GM21423 (cell line): ENCODE results near the gene ADRA2A.

ENCODE experiments used
- ATAC-seq: cut with Tn5 transposase; IDR thresholded peaks from one replicate; pipeline ENCODE4 v1.9.1; 2021; ENCODE audit warnings: mild to moderate bottlenecking, moderate library complexity; ENCODE audit not compliant: unreplicated experiment

Gene ADRA2A

DNA sequence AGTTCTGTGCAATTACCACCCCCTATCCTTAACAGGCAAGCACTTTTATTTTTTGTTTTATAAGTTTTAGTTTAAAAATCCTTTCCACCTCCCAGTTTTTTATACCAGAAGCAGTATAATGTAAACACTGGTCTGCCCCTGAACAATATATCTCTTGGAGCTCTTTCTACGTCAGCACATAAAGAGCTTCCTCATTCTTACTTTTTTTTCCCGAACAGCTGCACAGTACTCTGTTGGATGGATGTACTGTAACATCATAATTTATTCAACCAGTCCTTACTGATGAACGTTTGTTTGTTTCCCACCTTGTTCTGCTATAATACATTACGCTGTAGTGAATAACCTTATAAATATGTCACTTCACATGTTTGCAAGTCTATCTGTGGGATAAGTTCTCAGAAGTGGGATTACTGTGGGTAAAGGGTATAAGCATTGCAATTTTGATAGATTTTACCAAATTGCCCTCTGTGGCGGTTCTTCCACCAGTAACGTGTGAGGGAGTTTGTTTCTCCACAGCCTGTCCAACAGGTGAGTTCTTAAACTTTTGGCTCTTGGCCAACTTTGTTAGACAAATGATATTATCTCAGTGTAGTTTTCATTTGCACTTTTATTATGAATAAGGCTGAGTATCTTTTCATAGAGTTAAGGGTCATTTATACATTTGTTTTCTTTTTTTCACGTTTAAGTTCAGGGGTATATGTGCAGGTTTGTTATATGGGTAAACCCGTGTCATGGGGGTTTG lies 32.8 kb downstream of the ADRA2A start:
- no peak for ATAC-seq

DNA sequence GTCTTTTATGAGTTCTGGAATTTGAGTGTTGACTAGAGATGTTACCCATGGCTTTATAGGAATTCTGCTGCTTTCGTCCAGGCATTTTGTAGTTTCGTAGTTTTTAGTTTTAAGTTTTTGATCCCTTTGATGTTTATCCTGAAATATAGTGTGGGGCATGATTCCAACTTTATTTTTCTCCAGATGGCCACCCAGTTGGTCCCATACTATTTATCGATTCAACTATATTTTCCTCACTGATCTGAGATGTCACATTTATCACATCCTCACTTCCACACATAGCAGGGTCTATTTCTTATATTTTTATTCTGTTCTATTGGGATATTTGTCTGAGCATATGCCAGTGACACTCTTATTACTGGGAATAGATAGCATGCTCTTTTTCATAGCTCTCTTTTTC lies 33.9 kb downstream of the ADRA2A start:
- ATAC-seq = no peak

DNA sequence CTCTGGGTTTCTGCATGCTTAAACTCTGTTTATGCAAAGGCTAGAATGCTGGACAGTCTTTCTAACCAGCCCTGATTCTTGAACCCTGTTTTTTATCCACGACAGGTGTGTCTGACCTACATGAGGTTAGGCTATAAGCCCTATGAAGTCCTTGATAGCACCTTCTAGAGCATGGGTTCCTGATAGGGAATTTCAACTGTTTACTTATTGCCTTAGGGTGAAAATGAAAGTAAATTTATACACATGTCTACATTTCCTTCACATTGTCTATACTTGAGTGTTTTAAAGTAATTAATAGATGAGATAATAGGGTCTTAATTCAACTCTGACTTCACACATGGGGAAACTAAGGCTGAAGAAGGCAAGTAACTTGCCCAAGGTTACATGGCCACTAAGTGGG lies 35.5 kb downstream of the ADRA2A start:
- ATAC-seq = no peak

DNA sequence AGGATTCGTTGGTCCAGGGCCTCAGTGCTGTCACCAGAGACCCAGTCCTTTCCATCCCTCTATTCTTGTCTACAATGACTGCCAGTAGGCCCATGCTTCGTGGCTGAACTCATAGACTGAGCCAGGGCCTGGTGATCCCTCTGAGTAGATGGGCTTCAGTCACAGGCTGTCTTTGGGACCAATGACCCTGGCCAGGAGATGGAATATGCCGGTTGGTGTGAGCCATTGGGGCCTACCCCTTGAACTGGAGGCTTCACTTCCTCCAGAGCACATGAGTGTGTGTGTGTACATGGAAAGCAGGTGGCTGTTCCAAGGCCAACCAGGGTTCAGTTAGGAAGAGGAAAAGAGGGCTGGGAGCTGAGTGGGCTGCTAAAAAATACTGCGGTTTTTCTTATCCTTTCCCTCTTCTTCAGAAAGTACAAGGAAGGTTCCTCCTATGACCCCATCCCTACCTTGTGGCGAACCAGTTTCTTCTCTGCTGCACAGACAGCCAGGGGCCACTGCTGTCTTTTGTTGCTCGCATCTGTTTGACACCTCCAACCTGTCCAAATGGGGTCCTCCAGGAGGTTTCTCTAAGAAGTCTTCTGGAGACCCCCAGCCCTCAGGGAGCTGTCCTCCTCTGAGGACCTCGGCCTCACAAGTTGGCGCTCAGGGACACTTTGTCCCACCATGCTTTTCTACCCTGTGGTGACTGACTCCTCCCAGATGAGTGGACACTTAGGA lies 36.6 kb downstream of the ADRA2A start:
- no peak for ATAC-seq

DNA sequence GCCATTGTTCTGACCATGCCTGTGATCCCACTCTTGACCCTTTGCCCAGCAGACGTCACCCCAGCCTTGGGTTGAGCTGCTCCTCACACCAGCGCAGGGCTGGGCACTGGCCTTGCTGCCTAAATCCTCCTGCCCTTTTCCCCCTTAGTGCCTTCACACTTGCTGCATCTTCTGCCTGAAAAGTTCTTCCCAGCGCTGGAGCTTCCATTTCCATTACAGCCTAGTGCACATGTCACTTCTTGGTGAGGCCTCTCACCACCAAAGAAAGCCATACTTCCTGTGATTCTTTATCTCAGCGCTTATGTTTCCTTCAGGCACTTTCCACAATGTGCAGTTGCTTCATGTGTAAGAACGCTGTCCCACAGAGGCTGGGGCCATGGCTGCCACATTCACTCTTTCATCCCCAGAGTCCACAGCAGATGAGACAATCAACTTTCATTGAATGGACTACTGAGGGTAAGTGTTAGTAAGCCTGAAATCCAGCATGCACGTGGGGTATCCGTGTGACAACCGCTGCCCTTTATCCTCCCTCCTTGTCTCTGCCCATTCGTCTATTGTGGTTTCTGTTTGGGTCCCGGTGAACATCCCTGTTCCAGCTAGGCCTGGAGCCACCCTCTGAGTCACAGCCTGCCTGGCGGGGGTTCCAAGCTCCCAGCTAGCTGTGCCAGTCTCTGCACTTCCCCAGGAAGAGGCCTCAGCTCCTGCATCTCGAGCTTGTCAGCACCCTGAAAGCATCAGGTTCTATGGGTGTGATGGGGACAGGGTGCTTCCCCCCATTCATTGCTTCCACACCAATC lies 37.3 kb downstream of the ADRA2A start:
- ATAC-seq = no peak

DNA sequence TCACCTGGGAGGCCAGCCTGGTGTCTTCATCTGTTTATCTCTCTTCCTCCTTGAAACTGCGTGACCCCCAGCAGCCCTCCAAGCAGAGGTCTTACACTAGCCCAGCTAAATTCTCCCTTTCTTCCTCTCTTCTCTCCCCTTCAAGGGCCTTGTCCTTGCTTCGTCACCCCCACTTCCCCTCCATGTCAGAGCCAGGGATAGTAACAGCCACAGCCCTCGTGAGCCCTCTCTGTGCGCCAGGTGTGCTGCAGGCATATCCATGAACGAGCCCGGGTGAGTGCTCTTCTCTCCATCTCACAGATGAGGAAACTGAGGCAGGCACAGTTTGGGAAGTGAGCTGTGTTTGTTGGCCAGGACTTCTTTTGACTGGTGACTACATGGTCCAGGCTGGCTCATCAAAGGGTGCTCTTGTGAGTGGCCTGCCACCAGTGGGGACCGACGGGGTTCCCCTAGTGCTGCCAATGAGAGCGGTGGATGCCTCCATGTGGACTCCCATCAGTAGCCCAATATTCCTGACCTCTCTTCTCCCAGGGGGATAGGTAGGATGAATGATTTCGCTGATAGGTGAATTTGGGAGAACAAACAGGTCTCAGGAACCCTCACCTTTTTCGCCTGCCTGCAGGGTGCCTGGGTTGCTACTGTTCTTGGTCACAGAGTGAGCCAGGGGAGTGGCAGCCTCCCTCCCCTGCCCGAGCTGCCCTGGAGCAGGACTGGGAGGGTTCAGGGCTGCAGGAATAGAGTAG lies 38.1 kb downstream of the ADRA2A start:
- no peak for ATAC-seq

DNA sequence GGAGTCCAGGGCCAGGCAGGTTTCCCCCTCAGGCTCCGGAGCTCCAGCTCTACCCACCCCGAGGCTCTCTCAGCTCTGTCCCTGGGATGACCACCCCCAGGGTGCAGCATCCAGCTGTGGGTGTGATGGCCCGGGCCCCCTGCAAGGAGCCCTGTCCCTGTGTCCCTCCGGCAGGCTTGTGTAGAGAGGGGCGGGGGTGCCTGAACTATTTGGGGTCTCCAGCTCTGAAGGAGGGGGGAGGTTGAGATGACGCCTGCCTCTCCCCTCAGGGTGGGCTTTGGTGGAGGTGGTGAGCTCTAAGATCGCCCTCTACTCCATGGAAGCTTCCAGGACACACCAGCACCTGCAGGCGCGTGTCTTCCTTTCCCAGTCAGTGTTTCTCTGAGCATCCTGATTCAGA lies 39.4 kb downstream of the ADRA2A start:
- no peak for ATAC-seq

DNA sequence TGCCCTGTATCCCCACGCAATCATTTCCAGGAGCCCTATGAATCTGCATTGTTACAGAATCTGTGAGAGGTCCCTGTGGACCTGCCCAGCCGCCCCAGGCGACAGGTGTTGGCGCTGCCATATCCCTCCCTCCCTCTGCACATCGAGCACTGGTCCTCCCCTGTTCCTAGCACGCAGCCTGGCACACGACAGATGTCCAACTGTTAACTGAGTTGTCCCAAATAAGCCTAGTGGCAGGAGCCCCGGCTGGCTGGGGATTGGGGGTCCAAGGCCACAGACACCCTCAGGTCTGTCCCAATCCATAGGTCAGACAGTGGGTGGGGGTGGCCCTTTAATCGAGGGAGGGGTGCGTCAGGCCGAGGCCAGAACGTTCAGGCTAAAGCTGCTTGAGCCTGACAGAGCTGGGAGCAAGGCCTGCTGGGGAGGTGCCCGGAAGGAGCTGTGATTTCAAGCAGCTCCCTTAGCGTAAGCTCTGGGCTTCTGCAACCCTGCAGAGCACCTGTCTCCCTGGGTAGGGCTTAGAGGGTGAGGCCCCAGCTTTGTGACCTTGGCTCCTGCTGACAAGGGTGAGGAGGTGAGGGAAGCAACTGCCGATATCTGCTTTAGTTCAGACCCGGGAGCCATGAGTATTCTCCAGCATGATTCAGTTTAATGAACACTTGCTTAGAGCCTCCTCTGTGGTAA lies 40.1 kb downstream of the ADRA2A start:
- no peak for ATAC-seq

DNA sequence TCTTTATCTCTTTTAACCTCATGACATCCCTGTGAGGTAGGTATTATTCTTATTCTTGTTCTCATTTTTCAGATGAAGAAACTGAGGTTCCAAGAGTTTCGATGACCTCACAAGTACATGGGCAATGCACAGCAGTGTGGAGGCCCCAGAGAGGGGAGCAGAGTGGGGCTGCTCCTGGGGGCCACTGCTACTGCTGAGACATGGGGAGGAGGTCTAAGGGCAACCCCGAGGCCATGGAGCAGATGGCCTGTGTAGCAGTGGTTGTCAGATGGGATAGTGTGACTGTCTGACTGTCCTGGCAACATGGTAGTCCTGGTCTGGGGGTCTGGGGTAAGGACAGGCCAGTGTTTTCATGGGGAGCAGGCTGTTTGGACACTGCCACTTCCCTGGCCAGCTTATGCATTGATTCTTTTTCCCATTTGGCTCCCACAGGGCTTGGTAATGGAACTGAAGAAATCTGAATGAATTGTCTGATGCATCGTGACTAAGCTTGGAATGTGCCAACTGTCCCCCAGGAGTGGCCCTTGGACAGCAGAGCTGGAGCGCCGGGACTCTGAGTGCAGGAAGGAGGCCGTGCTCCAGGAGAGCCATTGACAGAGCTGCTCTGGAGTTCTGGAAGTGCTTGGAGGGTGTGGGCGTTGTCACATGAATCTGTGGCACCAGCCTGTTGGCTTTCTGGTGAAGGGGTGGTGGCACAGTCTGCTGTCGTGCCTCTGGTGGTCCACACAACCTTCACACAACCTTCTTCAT lies 40.9 kb downstream of the ADRA2A start:
- no peak for ATAC-seq

DNA sequence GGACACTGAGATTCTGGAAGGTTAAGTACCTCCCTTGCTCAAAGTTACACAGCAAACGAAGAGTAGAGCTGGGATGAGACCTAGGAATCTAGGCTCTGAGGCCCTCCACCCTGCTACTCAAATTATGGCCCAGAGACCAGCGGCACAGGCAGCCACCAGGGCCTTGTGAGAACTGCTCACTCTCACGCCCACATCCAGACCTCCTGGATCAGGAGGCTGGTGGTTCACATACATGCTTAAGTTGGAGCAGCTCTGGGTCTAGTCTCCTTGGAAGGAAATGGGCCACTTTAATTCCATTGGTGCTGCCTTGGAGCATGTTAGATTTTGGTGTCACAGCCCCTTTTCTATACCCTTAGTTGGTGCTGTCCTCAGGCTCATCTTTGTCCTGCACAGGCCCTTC lies 41.9 kb downstream of the ADRA2A start:
- no peak for ATAC-seq

DNA sequence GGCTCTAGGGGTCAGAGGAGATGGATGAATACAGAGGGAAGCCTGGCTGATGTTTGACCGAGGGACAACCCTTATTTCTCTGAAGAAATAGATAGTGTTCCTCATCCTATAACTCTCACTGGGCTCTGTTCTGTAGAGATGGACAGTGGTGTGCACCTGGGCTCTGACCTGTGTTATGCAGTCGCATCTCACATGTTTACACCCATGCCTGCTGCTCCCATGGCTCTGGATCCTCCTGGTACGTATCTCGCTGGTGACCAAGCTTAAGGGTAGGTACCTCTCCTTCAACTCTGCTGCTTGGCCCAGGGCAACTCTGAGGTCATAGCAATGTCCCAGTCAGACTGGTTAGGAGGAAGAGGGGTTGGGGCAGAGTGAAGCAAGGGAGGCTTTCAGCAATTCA lies 42.8 kb downstream of the ADRA2A start:
- ATAC-seq = no peak

DNA sequence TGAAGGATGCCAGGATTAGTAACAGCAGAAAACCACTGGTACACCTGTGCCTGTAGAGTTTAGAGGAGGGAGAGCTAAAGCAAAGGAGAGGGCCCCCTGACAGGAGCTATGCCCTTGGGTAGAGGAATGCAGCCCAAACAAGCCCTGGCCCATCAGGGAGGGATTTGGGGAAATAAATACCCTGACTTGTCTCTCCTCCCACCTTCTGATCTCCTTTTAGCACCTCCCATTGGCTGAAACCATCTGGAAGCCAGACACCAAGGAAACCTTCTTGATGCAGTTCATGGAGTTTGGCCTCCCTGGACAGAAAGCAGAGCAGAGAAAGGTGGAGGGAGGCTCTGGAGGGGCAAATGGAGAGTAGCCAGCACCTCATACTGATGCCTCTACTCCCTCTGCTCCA lies 45.3 kb downstream of the ADRA2A start:
- ATAC-seq = no peak

DNA sequence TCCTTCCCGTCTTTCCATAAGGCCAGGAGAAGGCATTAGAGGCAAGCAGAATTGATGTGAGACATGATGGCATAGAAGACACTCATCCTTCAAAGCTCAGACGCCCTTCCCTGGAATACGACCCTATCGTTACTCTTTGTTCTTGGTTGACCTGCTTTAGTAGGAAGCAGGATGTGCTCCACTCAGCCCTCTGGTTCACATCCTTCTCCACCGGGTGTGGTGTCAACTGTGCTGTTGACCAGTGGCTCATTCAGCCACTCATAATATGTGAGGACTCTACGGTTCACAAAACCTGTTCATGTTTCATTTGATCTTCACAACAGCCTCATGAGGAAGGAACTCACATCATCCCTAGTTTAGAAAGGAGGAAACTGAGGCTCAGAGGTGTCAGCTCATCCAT lies 47.1 kb downstream of the ADRA2A start:
- ATAC-seq = no peak

DNA sequence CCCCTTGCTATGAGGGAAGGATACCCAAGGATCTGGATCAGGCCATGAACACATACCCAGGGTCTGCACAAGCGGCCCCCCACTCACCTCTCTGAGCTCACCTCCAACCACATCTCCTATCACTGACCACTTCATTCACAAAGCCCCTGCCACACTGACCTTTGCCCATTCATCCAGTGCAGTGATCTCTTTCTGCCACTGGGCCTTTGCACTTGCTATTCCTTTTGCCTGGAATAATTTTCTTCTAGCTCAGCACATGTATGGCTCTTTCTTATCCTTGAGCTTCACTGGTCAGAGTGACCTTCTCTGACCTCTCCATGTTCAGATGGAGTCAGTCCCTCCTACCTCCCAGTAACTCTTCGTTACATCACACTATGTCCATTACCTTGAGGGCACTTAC lies 48.3 kb downstream of the ADRA2A start:
- ATAC-seq = no peak

DNA sequence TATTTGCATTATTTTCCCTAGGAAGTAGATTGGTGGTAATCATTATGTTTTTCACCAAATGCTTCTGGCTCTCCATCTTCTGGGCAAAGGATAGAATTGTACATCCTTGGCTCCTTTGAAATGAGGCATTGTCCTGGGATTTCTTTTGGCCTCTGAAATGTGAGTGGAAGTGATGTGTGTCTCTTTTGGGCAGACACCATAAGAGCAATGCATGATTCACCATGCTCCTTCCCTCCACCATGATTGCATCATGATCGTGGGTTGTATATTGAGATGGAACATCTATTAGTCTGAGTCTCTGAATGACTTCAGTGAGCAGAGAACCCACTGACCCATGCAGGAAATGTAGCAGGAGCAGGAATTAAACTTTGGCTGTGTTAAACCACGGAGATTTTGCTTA lies 49.2 kb downstream of the ADRA2A start:
- ATAC-seq = no peak

DNA sequence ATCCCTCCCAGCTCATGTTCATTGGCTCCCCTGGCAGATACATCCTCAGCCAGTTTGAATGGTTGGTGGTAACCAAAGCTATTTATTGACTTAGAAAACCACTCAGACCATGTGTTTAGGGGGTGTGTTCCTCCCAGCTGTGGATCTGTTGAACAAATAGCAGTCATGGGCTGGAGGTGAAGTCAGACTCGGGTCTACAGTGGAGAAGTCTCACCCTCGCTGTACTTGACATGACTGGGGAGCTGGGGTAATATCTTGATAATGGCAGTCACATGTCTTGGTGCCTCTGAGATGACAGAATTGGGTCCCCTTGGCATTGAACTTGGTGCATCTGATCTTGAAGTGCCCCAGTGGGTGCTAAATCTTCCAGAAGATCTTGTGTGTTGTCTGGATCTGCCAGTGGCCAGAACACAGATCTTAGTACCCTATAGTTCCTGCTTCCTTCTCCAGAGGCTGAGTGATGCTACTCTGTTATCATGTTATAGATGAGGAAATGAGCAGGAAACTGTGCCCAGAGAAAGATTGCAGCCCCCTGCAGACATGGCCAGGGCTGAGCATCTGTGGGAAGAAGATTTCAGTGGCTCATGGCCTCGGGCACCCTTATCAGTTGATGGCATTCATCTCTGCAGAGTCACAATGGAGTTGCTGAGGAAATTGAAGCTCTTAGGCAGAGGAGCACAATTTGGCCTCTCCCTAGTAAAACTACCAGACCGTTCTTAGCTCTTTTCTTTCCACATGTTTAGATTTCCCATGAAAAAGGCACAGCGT lies 50.4 kb downstream of the ADRA2A start:
- no peak for ATAC-seq

DNA sequence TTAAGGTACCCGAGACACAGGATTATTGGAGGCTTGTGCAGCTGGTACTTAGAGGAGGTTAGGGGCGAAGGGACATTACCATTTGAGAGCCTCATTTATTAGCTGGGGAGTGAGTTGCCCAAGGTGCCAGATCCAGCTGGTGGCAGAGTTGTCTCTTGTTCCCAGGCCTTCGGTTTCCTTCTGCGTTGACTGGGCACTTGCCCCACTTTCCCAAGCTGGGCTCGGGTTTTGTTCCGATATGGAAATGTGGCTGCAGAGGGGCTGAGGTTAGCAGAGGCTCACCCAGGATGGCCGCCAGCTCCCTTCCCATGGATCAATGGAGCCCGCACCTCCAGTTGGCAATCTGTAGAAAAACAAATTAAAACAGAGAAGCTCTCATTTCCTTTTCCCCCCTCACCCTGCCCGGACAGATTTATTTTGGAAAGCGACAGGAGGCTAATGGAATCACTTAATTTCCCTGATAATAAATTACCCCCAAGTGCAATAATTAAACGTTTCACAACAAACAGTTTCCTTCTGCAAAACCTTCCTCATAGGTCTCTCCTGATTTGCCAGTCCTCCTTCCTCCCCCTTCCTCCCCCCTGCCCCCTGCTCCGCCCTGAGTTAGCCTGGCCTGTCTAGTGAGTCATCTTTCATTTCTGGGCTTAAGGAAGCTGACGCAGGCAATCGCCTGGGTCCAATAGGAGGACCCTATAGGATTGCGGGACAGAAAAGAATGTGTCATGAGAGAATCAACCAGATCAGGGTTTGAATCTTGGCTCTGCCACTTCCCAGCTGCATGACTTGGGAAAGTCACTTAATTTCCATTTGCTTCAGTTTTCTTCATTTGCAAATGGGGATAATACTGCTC lies 51.7 kb downstream of the ADRA2A start:
- ATAC-seq = no peak

DNA sequence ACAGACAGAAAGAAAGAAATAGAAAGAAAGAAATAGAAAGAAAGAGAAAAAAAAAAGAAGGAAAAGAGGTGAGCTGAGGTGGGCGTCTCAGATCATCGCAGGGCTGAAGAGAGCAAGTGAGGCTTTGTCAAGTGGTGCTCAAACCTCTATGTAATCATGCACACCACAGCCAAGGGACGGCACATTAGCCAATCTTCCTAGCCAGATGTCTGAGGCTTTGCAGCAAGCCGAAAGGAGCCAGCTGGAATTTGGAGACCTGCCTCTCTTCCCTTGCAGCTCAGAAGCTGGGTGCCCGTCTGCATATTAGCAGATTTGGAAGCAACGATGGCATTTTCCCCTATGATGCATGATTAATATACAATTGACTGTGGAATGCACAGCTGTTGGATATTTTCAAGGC lies 52.5 kb downstream of the ADRA2A start:
- ATAC-seq = no peak
